HEK293T (cell line): ENCODE results near the gene YBX1.

ENCODE experiments used
- ARNT ChIP-seq: fragments of 450-650 bp; IDR thresholded peaks from 2 replicates; pipeline ENCODE4 v1.6.1; 2017; ENCODE audit warnings: mild to moderate bottlenecking
- BHLHE40 ChIP-seq: fragments of 450-650 bp; IDR thresholded peaks from 2 replicates; pipeline ENCODE4 v1.6.1; 2016; ENCODE audit warnings: mild to moderate bottlenecking, moderate library complexity, borderline replicate concordance
- ELF4 ChIP-seq: fragments of 450-650 bp; IDR thresholded peaks from 2 replicates; pipeline ENCODE4 v1.6.1; 2017; ENCODE audit warnings: antibody characterized with exemption
- FOXA1 ChIP-seq: fragments of 450-650 bp; IDR thresholded peaks from 2 replicates; pipeline ENCODE4 v1.6.1; 2016; ENCODE audit warnings: mild to moderate bottlenecking
- FOXM1 ChIP-seq: fragments of 450-650 bp; IDR thresholded peaks from 2 replicates; pipeline ENCODE4 v1.6.1; 2017; ENCODE audit warnings: mild to moderate bottlenecking, borderline replicate concordance
- PKNOX1 ChIP-seq: fragments of 450-650 bp; IDR thresholded peaks from 2 replicates; pipeline ENCODE4 v1.6.1; 2016
- SP1 ChIP-seq: fragments of 450-650 bp; IDR thresholded peaks from 2 replicates; pipeline ENCODE4 v1.6.1; 2017
- SUZ12 ChIP-seq: fragments of 450-650 bp; IDR thresholded peaks from 2 replicates; pipeline ENCODE4 v1.6.1; 2016; ENCODE audit warnings: mild to moderate bottlenecking
- ZNF384 ChIP-seq: fragments of 450-650 bp; IDR thresholded peaks from 2 replicates; pipeline ENCODE4 v1.6.1; 2016

GRCh38 chr1:42660907-42661500 lies 21.2 kb upstream of the YBX1 start:
- TF ChIP-seq FOXM1 (no peak), SP1 (no peak), PKNOX1 (no peak), BHLHE40 (no peak), ZNF384 (no peak), ARNT (no peak), ELF4 (no peak), FOXA1 (no peak), SUZ12 (no peak)
